HG03175 (cell line): Measurements from ENCODE around the gene DRC1.
A peak's percentile ranks its signal among the peaks of the same experiment; 100 is the strongest.

Experiments used
- ATAC-seq: cut with Tn5 transposase; IDR thresholded peaks from one replicate; pipeline ENCODE4 v1.9.1; 2021; ENCODE audit warnings: mild to moderate bottlenecking, moderate library complexity; ENCODE audit not compliant: unreplicated experiment

DRC1 gene

GRCh38 chr2:26396734-26397298 is 4.9 kb upstream of the DRC1 start:
- no peak for ATAC-seq

- no peak for ATAC-seq
Observed at GRCh38 chr2:26399771-26400376, 1.8 kb upstream of the DRC1 start.

GRCh38 chr2:26400723-26401122 is 997 bp upstream of the DRC1 start:
- ATAC-seq, result no peak

GRCh38 chr2:26407526-26407925 is 5.8 kb downstream of the DRC1 start:
- ATAC-seq, result no peak

- no peak for ATAC-seq
Observed at GRCh38 chr2:26409785-26410184, 8.1 kb downstream of the DRC1 start.

- no peak for ATAC-seq
Observed at GRCh38 chr2:26410764-26411243, 9.1 kb downstream of the DRC1 start.

GRCh38 chr2:26411419-26411818 is 9.7 kb downstream of the DRC1 start:
- no peak for ATAC-seq

GRCh38 chr2:26412091-26412673 is 10.5 kb downstream of the DRC1 start:
- ATAC-seq, result peak; percentile 33

GRCh38 chr2:26414311-26414710 is 12.6 kb downstream of the DRC1 start:
- ATAC-seq, result no peak

GRCh38 chr2:26421961-26422360 is 20.2 kb downstream of the DRC1 start:
- ATAC-seq, result no peak

GRCh38 chr2:26422947-26423629 is 21.4 kb downstream of the DRC1 start:
- no peak for ATAC-seq

- no peak for ATAC-seq
Observed at GRCh38 chr2:26423750-26424149, 22.0 kb downstream of the DRC1 start.

- ATAC-seq, result no peak
Observed at GRCh38 chr2:26424221-26424620, 22.5 kb downstream of the DRC1 start.

GRCh38 chr2:26428846-26429245 is 27.1 kb downstream of the DRC1 start:
- no peak for ATAC-seq

- no peak for ATAC-seq
Observed at GRCh38 chr2:26429779-26430578, 28.3 kb downstream of the DRC1 start.

GRCh38 chr2:26430826-26431225 is 29.1 kb downstream of the DRC1 start:
- no peak for ATAC-seq

- no peak for ATAC-seq
Observed at GRCh38 chr2:26432363-26432762, 30.6 kb downstream of the DRC1 start.

GRCh38 chr2:26432859-26433258 is 31.1 kb downstream of the DRC1 start:
- ATAC-seq, result no peak

GRCh38 chr2:26435106-26435505 is 33.4 kb downstream of the DRC1 start:
- ATAC-seq, result no peak

- no peak for ATAC-seq
Observed at GRCh38 chr2:26438526-26438925, 36.8 kb downstream of the DRC1 start.

- ATAC-seq, result no peak
Observed at GRCh38 chr2:26438926-26439325, 37.2 kb downstream of the DRC1 start.
